Hepatic stellate cell (primary cell): ENCODE results near the gene ZCCHC17.
"Not testable (repeated sequence)": the region's sequence is repeated elsewhere in the genome, so short reads cannot be mapped to it uniquely, and the experiment has no call there.

Experiments
- DNase-seq: peaks from one replicate; pipeline ENCODE4 v3.0.0; 2011; ENCODE audit warnings: low spot score

Gene ZCCHC17, protein sequence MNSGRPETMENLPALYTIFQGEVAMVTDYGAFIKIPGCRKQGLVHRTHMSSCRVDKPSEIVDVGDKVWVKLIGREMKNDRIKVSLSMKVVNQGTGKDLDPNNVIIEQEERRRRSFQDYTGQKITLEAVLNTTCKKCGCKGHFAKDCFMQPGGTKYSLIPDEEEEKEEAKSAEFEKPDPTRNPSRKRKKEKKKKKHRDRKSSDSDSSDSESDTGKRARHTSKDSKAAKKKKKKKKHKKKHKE

DNA sequence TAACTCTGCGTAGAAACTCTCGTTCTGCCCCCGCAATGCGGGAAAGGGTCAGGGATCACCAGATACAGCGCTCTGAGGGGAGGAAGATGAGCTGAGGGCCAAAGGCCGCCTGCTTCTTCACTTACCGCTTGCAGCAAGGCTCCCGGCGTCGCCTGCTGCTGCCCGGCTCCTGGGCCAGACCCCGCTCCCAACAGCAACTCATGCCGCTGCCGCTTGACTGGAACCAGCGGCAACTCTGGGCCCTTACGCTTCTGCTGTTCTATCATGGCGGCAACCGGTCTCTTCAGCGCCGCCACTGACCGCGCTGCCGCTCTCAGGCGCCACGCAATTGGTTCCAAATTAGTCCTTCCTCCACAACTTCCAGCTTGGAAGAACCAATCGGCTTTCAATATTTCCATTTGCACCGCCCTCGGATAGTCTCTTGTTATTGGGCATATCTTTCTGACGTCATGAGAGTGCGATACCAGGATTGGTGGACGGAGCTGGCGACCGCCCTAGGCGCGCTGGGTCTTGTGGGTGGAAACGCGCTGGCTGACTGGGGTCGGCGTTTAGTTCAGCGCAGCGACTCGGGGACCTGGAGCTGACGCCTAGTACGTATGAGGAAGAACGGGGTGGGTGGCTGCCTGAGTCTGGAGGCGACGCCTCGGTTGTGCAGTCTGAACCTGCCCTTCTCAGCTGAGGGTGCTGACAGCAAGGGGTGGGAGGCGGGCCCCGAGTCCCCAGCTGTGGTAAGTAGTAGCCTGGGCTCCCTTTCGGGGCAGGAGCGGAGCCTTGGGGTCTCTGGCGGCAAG, at the start of gene ZCCHC17, which contains the start of gene SNRNP40:
Gene ZCCHC17, plus strand, starts transcription at position 547 of the 791 bp plus-strand sequence. CDS start 13,067 bp downstream, outside the sequence.
Gene SNRNP40, minus strand, starts transcription at position 303 of the 791 bp plus-strand sequence. Its CDS starts 37 bp downstream, at position 266.
- peak; percentile 98 for DNase-seq

DNA sequence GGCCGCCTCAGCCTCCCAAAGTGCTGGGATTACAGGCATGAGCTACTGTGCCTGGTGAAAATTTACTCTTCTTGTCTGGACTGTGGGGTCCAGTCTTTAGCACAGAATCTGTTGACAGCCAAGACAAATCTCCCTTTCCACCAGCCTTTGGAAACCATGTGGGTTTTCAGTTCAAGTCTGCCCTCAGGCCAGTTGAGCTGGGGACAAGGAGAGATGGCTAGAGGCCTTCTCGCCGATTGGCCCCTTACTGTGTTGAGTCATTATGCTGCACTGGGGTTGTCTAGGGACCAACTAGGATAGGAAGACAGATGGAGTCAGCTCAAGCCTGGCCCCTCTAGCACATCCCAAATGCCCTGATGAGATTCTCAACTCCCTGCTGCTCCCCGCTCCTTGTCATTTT, 48.6 kb upstream of the ZCCHC17 start:
- DNase-seq = no peak

DNA sequence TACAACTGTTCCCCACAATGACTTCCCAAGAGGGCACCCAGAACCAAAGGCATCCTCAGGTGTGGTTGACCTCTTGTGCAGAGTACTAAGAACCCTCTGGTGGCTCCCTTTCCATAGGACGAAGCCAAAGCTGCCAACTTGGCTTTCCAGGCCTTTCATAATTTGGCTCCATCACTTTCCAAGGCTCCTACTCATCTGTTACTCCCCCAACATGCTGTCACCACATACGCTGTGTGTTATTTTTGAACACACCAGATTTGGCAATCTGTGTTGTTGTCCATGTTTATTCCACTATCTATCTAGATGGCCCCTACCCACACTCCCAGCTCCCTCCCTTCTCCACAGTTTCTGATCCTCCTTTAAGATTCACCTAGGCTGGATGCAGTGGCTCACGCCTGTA, 47.0 kb upstream of the ZCCHC17 start:
- no peak for DNase-seq

DNA sequence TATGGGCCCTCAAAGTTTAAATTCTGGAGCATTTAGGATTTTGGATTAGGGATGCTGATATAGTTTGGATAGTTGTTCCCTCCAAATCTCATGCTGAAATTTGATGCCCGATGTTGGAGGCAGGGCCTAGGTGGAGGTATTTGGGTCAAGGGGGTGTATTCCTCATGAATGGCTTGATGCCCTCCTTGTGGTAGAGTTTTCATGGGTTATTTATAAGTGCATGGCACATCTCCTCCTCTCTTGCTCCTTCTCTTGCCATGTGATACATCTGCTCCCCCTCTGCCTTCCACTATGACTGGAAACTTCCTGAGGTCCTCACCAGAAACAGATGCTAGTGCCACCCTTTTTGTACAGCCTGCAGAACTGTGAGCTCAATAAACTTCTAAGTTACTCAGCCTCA, 39.6 kb upstream of the ZCCHC17 start:
- DNase-seq = no peak

DNA sequence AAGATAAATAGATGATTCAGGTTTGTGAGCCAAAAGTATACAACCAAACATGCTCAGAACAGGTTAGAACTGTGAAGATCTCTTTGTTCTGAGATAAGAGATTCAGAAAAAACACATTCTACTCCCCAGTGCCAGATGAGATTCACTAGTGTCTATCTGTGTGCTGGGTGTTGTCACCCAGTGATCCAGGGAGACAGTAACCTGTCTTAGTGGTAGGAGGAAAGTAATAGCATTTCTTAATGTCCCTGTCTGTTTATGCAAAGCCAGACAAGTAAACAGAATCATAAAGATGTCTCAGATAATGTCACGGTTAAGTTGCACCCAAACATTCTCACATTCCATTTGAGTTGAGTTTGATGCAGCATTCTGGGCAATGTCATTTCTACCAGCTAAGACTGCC, 38.3 kb upstream of the ZCCHC17 start:
- DNase-seq = no peak

DNA sequence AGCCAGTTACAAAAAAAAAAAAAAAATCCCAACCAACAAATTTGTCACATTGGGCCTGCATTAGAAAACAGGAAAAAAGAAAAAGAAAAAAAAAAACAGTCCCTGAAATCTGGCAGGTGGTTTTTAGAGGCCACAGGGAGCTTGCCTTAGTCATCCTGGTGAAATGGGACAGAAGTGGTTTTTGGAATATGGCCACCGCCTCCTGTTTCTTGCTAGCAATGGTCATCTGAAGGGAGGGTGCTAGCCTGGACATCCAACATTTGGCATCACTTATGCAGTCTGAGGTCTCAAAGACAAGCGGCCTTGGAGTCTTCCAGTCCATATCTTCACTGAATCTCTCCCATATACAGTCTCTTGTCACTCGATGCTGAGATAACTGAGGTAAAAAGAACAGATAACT, 37.1 kb upstream of the ZCCHC17 start:
- DNase-seq = no peak

DNA sequence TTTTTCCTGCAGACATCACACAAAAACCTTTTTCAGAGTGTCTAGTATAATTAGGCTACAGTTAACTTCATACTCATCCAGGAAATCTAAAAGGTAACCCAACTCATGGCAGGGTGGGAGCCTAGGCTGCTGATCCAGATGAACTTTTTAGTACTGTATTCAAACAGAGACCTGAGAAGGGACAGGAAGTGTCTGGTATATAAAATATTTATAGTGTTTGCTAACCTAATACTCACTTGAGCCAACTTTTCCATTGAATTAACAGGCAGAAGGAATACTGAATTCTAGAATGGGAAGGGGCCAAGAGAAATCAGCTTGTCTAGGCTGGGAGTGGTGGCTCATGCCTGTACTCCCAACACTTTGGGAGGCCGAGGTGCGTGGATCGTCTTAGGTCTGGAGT, 34.9 kb upstream of the ZCCHC17 start:
- DNase-seq = no peak

DNA sequence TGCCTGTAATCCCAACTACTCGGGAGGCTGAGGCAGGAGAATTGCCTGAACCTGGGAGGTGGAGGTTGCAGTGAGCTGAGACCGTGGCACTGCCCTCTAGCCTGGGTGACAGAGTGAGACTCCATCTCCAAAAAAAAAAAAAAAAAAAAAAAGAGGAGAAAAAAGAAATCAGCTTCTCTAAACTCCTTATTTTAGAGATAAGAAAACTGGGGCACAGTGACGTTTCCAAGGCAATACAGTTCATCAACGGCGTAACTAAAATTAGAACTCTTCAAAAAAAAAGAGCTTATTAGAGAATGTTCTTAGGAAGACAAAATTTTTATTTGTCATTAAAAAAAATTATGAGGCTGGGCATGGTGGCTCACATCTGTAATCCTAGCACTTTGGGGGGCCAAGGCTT, 34.4 kb upstream of the ZCCHC17 start:
- not testable (repeated sequence) for DNase-seq

DNA sequence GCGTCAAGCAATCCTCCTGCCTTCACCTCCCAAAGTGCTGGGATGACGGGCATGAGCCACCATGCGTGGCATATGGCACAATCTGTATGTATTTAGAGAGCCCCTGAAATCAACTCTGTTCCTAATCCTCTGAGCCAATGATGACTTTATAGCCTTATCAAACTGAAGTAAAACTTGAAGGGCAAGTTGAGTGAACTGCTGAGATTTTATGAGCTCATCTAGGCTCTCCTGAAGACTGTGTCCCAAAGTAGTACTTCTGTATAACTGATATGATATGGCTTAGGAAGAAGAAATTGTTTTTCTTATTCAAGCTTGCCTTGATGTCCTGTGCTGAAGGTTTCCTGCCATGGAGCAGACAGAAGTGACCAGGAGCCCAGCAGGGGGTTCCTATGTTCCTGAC, 33.4 kb upstream of the ZCCHC17 start:
- DNase-seq = no peak

DNA sequence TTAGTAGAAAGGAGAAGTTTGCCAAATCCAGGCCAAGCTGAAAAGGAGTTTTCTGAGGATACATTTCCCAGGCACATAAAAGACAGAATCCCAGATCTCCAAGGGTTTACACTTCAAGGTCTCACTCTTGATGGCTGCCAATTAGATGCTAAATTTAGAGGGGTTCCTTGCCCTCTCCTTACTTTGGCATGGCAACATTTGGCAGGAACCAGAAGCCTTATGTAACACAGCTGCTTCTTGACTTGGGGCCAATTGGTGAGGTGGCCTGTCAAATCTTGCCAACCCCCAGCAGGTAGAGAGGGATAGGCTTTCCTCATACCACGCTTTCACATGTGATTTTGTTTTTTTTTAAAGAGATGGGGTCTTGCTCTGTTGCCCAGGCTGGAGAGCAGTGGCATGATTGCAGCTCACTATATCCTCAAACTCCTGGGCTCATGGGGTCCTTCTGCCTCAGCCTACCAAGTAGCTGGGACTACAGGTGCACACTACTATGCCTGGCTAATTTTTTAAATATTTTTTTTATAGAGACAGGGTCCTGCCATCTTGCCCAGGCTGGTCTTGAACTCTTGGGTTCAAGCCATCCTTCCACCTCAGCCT, 31.9 kb upstream of the ZCCHC17 start:
- DNase-seq = no peak

DNA sequence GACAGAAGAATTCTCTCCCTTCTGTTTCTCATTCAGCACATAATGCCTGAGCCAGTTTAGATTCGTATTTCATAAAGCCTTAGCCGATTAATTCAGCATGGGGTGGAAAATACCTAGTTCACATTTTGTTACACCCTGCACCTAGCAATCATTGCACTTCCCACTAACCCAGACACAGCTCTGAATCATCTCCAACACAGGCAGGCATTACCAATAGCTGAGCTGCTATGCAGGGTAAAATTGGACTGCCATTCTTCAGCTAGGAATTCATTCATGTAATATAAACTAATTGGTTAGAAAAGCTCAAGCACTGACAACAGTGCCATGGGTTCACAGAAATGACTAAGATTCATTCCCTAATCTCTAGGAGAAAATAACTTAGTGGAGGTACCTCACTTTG, 30.3 kb upstream of the ZCCHC17 start:
- DNase-seq = no peak

DNA sequence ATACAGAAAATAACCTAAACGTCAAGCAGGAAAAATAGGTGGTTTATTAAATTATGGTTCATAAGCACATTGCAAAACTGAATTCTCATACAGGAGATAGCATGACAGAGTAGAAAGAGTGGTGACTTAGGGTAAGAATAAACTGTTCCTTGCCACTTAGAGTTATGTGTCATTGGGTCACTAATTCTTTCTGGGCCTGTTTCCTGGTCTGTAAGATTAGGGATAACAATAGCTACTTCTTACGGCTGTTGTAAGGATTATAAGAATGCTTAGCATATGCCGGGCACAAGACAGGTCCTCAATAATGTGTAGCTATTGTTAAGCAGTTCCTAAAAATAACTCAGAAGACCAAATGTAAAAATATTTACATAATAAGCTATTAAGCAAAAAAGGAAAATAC, 24.5 kb upstream of the ZCCHC17 start:
- no peak for DNase-seq

DNA sequence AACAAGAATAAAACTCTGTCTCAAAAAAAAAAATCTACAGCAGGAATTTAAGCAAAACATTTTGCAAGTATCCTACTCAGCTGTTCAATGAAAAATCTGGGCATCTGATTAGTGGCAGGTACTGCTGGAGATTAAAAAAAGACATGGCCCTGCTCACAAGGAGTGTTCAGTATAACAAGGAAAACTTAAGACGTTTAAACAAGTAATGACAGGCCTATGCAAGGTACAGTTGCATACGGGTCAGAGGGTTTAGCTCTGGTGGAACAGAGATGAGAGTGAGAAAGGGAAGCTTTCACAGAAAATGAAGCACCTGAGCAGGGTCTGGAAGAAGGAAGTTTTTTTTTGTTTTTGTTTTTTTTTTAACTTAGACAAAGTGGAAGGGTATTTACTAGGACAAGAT, 23.2 kb upstream of the ZCCHC17 start:
- DNase-seq = no peak

DNA sequence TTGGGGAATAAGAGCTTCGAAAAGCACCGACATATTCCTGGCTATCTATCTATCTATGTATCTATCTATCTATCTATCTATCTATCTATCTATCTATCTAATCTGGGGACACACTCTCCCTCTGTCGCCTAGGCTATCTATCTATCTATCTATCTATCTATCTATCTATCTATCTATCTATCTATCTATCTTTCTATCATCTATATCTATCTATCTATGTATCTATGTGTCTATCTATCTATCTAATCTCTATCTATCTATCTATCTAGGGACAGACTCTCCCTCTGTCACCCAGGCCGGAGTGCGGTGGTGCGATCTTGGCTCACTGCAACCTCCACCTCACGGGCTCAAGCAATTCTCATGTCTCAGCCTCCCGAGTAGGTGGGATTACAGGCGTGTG, 14.4 kb upstream of the ZCCHC17 start:
- DNase-seq = not testable (repeated sequence)

DNA sequence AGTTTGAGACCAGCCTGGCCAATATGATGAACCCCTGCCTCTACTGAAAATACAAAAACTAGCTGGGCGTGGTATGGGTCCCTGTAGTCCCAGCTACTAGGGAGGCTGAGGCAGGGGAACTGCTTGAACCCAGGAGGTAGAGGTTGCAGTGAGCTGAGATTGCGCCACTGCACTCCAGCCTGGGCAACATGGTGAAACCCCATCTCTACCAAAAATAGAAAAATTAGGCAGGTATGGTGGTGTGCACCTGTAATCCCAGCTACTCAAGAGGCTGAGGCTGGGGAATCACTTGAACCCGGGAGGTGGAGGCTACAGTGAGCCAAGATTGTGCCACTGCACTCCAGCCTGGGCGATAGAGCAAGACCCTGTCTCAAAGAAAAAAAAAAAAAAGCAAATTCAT, 9.0 kb upstream of the ZCCHC17 start:
- not testable (repeated sequence) for DNase-seq

DNA sequence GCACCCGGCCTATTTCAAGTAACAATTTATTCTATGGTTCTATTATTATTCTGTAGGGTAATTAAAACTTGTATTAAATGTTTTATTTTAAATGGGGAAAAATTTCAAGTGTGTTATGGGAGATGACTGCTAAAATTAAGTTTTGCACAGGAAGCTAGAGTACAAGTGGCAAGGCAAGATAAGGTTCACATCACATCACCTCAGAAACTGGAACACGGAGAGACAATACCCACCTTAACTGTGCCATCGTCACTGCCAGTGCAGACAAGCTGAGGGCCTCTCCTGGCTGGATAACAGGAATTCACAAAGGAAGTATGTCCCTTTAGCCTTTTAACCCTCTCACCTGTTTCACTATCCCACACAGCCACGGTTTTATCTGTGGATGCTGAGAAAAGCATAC, 7.8 kb upstream of the ZCCHC17 start:
- no peak for DNase-seq

DNA sequence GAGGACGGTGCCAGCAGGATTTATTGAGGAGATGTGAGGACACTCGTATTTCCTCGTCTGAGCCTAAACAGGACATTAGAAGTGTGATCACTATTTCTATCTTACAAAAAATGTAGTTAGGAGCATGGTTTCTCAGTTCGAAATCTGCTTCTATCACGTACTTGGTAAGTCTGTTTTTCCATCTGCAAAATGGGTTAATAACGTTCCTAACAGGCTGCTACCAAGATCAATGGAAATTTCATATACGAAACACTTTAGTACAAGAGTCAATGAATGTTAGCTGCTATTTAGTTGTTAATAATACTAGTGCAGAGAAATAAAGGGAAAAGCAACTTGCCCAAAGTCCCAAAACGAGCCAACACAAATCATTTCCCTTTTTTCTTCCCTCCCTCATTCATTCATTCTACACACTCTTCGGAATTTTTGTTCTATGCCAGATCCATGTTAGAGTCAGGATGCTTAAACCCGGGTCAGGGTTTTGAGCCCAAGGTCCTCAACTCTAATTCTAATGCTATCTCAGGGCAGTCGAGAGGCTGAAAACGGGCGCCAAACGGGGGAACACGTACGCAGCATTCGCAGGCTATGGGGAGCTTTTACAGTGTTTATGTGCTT, 852 bp upstream of the ZCCHC17 start:
- DNase-seq = no peak

DNA sequence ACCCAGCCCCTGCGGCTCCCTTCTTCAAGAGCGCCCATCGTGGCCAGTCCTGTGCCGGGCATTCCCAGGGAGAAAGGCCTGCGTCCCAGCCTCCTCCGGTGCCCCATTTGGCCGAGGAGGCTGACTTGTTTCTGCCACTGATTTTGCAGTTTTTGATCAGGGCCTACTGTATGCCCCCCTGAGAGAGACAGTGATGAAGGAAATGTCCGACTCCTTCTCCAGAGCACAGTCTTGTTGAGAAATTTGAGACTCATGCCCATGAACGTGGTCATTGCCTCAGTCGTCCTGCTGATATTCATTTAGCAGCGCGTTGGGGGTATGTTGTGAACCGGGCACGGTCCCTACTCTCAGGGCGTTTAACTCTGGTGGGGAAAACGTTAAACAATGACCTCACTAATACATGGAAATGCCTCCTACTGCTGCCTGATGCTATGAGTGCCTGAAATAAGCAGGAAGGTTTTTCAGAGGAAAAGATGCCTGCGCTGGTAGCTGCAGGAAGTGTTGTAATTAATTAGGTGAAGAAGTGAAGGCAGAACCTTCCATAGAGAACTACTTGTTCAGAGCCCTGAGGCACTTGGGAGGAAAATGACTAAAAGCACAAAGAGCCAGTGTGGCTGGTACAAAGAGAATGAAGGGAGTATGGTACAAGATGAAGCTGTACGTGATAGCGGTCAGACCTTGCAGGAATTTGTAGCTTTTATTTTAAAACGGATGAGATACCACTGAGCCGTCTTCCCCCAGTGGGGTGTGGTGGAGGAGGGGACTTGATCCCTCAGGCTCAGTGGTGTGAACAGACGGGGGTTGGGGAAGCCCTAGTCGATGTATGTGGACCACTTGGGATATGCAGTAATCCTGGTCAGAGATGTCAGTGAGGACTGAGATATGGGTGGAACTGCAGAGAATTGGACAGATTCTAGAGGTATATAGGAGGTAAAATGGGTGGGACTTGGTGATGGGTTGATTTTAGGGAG, 730 bp downstream of the ZCCHC17 start:
- peak; percentile 8 for DNase-seq

DNA sequence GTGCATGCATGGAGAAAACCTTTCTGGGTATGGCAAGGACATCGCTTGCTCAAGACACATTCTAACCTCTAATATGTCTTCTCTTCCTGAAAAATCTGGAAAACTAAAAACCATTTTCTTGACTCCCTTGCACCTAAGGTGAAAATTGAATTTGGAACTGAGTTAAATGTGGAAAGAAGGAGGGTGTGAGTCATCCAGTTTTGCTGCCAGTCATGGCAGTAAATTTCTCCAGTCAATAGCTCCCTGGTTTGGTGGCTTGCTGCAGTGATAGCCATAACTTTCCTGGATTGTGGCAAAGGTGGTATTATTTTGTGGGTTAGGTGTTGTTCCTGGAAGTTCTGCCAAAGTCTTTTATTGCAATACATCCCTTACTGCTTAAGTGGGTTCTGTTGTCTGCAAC, 2.5 kb downstream of the ZCCHC17 start:
- no peak for DNase-seq

DNA sequence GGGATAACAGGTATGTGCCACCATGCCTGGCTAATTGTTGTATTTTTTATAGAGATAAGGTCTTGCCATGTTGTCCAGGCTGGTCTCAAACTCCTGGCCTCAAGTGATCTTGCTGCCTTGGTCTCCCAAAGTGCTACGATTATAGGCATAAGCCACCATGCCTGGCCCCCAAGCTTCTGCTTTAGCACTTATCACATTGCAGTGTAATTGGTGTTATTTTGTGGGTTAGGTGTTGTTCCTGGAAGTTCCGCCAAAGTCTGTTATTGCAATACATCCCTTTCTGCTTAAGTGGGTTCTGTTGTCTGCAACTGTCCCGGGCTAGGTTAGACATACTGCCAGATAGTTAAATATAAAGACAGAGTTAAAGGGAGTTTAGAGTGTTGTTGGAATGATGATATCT, 3.4 kb downstream of the ZCCHC17 start:
- no peak for DNase-seq

DNA sequence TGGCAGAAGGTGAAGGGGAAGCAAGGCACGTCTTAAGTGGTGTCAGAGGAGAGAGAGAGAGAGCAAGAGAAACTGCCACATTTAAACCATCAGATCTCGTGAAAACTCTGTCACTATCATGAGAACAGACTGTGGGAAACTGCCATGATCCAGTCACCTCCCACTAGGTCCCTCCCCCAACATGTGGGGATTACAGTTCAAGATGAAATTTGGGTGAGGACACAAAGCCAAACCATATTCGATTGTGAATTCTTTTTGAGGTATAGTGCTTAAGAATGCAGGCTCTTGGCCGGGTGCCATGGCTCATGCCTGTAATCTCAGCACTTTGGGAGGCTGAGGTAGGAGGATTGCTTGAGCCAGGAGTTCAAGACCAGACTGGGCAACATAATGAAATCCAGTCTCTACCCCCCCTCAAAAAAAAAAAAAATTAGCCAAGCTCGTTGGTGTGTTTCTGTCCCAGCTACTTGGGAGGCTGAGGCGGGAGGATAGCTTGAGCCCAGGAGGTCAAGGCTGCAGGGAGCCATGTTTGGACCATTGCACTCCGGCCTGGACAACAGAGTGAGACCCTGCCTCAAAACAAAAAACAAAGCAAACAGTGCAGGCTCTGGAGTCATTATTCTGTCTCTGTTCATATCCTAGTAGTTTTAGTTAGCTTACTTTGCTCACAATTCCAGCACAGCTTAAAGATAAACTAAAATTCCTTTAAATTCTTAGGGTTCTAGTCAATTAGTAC, 6.0 kb downstream of the ZCCHC17 start:
- DNase-seq = no peak
